SH-SY5Y (cell line): ENCODE data around the gene ADCYAP1R1.

ENCODE experiments used
- GATA2 ChIP-seq: IDR thresholded peaks from 2 replicates; pipeline ENCODE4 v1.6.1; 2011; ENCODE audit warnings: mild to moderate bottlenecking, low read depth, low read length
- GATA3 ChIP-seq: IDR thresholded peaks from 2 replicates; pipeline ENCODE4 v1.6.1; 2011; ENCODE audit warnings: low read depth, mild to moderate bottlenecking, low read length, moderate library complexity

The ADCYAP1R1 gene

DNA sequence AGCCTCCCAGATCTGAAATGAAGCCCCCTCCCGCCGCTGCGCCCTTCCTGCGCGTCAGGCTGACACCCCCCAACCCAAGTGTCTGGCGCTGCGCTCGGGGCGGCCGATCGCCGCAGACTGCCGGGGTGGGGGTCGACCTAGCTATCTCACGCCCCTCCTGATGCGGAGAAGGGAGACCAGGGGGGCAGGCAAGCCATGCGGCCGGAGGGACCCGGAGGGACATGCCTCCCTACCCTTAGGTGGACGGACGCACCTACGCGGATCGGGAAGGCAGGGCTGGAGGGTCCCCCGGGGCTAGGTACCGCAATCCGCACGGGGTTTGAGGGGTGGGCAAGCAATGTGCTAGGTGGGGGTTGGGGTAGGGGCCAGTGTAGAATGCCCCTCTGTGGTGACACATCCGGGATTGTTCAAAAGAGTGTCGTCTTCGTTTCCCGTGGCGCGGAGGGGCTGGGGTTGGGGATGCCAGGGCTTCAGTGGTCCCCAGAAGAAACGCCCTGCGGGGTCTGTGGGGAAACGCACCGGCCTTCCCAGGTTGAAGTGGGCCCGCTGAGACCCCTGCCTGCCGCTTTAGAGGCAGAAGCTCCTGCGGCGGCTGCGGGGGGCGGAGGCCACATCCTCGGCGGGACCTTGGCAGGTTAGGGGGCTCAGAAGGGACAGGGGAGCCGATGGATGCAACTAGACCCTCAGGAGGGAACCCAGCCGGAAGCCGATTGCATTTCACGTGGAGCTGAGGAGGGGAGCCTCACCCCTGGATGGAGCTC lies 913 bp downstream of the ADCYAP1R1 start:
- TF ChIP-seq GATA3 (no peak), GATA2 (no peak)

DNA sequence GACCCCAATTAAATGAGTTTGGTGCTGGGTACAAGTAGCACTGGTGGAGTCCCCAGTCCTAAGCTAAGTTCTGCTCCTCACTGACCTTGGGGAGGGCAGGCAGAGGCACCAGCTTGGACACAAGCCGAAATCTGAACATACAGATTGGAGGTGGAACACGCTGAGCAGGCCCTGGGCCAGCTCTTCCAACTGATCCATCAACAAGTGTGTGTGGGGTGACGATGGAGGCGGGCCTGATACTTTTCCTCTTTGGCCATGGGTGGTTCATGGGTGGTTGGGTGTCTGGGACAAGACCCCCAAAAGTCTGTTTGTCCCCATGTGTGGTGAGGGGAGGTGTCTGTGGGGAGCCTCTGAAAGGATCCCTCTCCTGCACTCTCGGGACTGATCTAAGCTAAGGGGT lies 1.9 kb downstream of the ADCYAP1R1 start:
- TF ChIP-seq GATA3 (no peak), GATA2 (no peak)

DNA sequence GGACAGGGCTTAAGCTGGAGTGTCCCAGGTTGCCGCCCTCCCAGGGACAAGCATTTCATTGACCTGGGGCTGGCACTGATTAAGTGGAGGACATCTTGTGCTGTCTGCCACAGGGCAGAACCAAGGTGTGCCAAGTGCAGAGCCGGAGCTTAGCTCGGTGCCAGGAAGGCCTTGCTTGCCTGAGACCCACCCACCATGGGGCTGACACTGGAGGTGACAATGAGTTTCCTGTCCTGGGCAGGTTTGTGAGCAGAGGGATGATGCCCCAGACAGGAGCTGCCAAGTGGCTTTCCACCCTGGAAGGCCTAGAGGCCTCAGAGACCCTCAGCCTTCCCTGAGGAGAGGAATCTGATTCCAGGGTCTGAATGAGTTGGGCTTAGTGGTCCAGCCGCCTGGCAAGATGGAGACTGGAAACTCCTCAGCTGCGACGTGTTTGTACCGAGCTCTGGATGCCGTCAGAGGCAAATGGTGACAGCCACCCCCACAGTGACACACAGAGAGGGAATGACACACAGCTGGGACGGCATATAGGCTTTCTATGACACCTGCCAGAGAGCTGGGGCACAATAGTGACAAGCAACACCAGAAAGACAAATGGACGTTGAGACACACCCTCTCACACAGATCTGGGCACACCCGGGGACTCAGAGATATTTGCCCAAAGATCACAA lies 2.6 kb downstream of the ADCYAP1R1 start:
- TF ChIP-seq GATA2 (no peak), GATA3 (no peak)

DNA sequence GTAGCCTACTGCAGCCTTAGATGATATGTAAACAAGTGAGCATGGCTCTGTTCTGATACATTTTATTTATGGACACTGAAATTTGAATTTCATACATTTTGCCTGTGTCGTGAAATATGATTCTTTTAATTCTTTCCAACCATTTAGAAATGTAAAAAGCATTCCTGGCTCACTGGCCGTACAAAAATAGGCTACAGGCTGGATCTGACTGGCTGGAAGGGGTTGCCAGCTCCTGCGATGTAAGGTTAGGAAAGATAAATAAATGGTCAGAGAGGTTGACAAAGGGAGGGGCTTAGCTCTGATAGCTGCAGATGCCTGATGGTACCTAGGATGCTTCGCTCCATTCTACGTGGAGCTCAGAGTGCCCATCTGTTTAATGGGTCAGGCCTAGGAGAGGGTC lies 3.4 kb downstream of the ADCYAP1R1 start:
- TF ChIP-seq GATA2 (no peak), GATA3 (no peak)

DNA sequence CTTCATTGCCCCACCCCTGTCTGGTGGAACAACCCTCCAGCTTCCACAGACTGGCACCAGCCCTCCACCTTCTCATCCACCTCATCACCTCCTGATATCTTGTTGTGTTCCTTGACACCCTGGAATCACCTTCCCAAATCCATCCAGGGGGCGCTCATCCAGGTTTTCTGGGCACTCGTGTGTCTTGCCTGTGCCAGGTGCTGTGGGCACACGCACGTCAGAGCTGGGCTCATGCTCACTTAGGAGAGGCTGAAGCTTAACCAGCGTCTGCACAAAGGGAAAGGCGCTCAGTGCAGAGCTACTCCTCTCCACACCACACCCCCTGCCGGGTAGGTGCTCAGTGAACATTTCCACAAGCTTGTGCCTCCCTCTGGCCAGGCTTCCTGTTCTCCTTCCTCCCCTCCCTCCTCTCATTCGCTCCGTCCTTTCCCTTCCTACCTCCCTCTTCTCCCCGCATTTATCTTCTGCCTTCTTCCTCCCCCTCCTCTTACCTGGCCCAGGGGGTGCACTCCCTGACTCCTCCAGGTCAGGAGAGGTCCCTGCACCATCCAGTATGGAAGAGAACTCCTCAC lies 4.8 kb downstream of the ADCYAP1R1 start:
- no peak for TF ChIP-seq GATA3
- no peak for TF ChIP-seq GATA2

DNA sequence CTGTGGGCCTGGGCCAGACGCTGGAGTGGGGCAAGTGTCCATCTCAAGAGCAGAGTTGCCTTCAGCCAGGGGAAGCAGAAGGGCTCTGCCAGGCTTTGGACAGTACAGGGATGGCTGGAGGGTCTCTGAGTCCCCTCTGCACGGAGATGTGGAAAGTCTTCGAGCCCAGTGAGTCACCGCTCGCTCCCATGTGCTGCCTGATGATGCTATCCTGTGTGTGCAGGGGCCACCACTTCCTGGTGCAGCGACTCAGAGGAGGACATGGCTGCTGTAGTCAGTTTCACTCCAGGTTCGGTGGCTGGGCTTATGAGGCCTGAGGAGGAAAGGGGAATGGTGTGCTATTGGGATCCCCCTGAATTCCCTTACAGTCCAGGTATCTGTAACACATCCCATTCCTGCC lies 6.0 kb downstream of the ADCYAP1R1 start:
- TF ChIP-seq GATA2, result no peak
- no peak for TF ChIP-seq GATA3

DNA sequence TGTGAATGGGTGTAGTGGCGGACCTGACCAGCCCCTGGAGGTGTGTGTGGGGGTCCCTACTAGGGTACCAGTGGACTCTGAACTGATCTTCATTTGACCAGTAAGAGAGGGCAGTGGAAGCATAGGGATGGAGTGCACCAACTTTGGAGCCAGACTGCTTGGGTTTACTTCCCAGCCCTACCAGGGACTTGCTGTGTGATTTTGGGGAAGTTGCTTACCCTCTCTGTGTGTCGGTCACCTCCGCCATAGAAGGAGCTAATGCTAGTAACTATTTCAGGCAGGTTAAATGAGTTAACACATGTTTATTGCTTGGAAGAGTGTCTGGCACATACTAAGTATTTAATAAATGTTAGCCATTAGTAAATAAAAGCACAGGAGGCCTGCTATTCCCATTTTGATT lies 6.6 kb downstream of the ADCYAP1R1 start:
- TF ChIP-seq GATA3, result no peak
- TF ChIP-seq GATA2, result no peak

DNA sequence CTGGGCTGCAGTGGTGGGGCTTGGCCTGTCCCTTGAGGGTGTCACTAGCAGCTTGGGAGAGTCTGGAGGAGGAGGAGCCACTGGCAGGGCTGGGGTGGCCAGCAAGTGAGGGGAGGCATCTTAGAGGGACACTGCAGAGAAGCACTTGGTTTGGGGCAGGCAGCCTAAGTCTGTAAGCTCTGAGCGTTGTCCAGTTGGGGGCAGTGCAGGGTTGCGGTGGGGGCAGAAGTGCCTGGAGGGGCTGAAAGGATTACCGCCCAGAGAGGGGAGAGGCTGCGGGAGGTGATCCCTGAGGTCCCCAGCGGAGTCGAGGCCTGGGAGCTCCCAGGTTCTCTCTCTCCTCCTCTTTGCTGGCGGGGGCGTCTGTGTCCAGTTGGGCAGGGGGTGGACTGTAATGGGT lies 7.4 kb downstream of the ADCYAP1R1 start:
- TF ChIP-seq GATA2 (no peak), GATA3 (no peak)

DNA sequence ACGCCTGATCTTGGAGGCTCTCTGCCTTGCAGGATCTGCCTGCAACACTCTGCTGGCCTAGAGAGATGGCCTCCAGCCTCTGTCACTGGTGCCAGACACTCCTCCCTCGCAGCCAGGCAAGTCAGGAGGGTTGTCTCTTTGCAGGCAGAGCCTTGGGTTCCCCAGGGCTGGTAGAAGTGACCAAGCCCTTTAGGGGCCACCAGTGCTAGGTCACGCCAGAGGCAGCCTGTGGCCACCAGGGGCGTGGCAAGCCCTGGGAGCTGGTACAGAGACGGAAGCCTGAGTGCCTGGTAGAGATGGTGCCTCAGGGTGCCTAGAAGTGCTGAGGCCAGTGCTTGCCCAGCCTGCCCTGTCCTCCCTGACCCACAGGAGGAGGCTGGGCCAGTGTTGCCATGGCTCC lies 9.1 kb downstream of the ADCYAP1R1 start:
- TF ChIP-seq GATA3 (no peak), GATA2 (no peak)

DNA sequence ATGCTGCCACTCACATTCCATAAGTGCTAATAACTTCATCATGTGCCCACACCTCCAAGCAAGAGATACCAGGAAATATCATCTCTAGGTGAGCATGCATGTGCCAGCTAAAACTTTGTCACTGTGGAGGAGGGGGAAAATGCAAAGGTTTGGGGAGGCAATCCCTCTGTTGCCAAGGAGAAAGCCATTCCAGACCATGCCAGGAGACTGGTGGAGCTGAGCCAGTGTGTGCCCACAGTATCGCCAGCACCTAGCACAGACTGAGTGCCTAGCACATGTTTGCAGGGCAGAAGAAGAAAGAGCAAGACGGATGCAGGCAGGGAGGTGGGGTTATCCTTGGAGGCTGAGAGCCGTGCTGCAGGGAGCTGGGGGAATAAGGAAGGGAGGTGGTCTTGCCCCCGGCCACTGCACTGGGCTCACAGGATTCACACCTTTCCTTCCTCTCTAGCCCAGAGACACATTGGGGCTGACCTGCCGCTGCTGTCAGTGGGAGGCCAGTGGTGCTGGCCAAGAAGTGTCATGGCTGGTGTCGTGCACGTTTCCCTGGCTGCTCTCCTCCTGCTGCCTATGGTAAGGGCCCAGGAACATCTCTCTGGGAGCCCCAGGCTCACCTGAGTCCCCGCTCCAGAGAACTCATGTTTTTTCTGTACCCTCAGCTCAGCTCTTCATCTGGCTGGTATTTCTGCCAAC lies 10.8 kb downstream of the ADCYAP1R1 start:
- TF ChIP-seq GATA3, result no peak
- no peak for TF ChIP-seq GATA2

DNA sequence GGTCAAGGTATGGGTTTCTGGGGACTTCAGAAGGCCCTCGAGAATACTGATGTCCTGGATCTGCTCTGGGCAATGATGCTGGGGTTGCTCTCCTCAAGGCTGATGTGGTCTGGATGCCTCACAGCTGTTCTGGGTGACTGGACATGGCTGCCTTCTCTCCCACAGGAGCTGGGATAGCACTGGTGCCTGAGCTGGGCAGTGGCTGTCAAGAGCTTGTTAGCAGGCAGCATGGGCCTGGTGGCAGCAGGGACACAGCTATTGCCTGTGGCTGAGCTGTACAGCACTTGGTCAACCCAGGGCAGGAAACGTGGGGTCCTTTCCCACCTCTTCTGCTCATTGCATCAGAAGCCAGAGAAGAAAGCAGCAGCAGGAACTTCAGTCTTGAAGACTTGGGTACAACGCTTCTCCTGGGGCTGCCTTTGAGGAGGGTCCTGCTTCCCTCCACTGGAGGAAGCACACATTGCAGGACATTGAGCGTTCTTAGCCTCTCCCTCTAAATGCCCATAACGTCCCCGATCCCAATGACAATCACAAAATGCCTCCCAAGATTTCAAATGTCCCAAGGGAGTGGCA lies 13.0 kb downstream of the ADCYAP1R1 start:
- TF ChIP-seq GATA2, result no peak
- no peak for TF ChIP-seq GATA3

DNA sequence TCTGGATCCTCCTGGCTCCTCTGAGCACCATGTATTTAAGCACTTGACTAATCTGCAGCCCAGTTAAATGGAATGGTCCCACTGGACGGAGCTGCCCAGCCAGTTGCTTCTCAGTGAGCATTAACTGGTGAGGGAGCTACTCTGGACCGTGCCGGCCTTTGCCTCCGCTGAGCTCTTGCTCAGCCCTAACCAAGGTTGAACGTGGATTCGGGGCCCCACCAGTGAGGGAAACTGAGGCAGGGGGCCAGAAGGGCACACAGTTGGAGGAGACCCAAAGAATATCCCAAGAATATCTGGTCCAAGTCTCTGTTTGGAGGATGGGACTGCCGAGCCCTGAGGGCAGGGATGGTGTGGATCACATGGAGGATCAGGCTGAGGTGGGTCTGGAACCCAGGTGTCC lies 13.7 kb downstream of the ADCYAP1R1 start:
- TF ChIP-seq GATA3 (no peak), GATA2 (no peak)

DNA sequence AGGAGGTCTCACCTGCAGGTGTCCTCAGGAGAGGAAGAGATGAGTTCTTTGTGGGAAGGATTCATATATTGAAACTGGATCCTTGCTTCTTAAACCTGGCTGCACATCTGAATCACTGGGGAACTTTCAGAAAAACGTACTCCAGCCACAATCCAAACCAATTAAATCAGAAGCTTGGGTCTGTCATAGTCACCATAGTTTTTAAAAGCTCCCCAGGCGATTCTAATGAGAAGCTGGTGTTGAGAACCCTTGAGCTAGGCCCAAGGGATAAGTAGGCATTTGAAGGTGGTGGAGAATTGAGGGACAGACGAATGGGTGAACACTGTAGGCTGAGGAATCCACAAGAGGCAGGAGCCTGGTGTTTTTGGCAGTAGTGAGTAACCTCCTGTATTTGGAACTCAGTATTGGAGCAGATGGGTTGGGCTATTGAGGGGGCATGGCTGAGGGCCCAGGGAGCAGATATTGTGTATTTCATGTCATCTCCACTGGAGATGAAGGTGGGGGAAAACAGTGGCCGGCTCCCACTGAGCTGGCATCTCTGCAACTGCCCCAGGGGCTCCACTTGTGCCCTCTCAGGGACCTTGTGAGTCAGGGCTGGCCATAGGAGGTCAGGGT lies 14.5 kb downstream of the ADCYAP1R1 start:
- TF ChIP-seq GATA3 (no peak), GATA2 (no peak)

DNA sequence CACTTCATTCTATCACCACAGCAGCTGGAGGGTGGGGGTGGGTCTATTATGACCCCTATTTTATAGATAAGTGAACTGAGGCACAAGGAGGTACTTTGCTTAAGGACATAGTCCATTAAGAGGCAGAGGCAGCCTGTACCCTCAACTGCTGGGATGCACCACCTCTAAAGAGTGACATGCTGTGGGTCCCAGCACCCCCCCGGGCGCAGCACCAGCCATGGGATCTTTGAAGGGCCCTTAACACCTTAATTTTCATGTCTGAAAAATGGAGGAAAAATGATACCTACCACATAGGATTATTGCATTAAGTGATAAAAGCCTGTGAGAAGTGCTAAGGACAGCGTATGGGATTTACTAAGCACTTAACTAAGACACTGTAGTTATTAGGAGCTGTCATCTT lies 15.4 kb downstream of the ADCYAP1R1 start:
- TF ChIP-seq GATA3 (no peak), GATA2 (no peak)
